GM12892 (cell line): ENCODE data around the gene CDH4.

Experiments used
- DNase-seq: peaks from one replicate; pipeline ENCODE4 v3.0.0; 2011; ENCODE audit not compliant: insufficient read length
- FAIRE-seq: peaks from 2 replicates; lab custom pipeline; 2011; peaks lifted over from hg19 to GRCh38; lab: Jason Lieb, UNC
- POLR2A ChIP-seq: IDR thresholded peaks from 2 replicates; pipeline ENCODE4 v1.6.1; 2011; ENCODE audit warnings: low read depth, low read length, control low read depth
- POLR2AphosphoS5 ChIP-seq: IDR thresholded peaks from 2 replicates; pipeline ENCODE4 v1.6.1; 2011; ENCODE audit warnings: low read depth, low read length, control low read depth
- TAF1 ChIP-seq: IDR thresholded peaks from 2 replicates; pipeline ENCODE4 v1.6.1; 2011; ENCODE audit warnings: low read depth, mild to moderate bottlenecking, control low read depth, low read length, borderline replicate concordance

Gene CDH4

GRCh38 chr20:61234224-61234890 lies 17.7 kb upstream of the CDH4 start:
- no peak for FAIRE-seq
- DNase-seq: no peak
- TF ChIP-seq TAF1 (no peak), POLR2A (no peak), POLR2AphosphoS5 (no peak)

- FAIRE-seq (no peak), DNase-seq (no peak)
- TF ChIP-seq TAF1: no peak
- TF ChIP-seq POLR2AphosphoS5: no peak
- TF ChIP-seq POLR2A: no peak
Observed at GRCh38 chr20:61236713-61237112, 15.3 kb upstream of the CDH4 start.

- FAIRE-seq (no peak), DNase-seq (no peak)
- TF ChIP-seq POLR2AphosphoS5 (no peak), POLR2A (no peak), TAF1 (no peak)
Observed at GRCh38 chr20:61238813-61239212, 13.2 kb upstream of the CDH4 start.

- TF ChIP-seq POLR2AphosphoS5: no peak
- no peak for TF ChIP-seq POLR2A
- TF ChIP-seq TAF1: no peak
- DNase-seq (no peak), FAIRE-seq (no peak)
Observed at GRCh38 chr20:61240814-61241213, 11.2 kb upstream of the CDH4 start.

GRCh38 chr20:61244213-61244612 lies 7.8 kb upstream of the CDH4 start:
- TF ChIP-seq TAF1 (no peak), POLR2AphosphoS5 (no peak), POLR2A (no peak)
- DNase-seq: no peak

GRCh38 chr20:61246269-61246668 lies 5.8 kb upstream of the CDH4 start:
- DNase-seq (no peak), FAIRE-seq (no peak)
- TF ChIP-seq POLR2A: no peak
- TF ChIP-seq POLR2AphosphoS5: no peak
- TF ChIP-seq TAF1: no peak

More at GRCh38 chr20:61244213-61244612, 7.8 kb upstream of the CDH4 start:
- no peak for FAIRE-seq

GRCh38 chr20:61249626-61250025 lies 2.4 kb upstream of the CDH4 start:
- DNase-seq (no peak), FAIRE-seq (no peak)
- TF ChIP-seq POLR2AphosphoS5 (no peak), TAF1 (no peak)

GRCh38 chr20:61252601-61253263 lies 671 bp downstream of the CDH4 start:
- DNase-seq (no peak), FAIRE-seq (no peak)
- TF ChIP-seq POLR2A: no peak
- TF ChIP-seq POLR2AphosphoS5: no peak
- no peak for TF ChIP-seq TAF1

- FAIRE-seq: no peak
- DNase-seq: no peak
- TF ChIP-seq POLR2A: no peak
- TF ChIP-seq TAF1: no peak
- TF ChIP-seq POLR2AphosphoS5: no peak
Observed at GRCh38 chr20:61253264-61253639, 1.2 kb downstream of the CDH4 start.

- DNase-seq (no peak), FAIRE-seq (no peak)
- TF ChIP-seq POLR2A (no peak), POLR2AphosphoS5 (no peak), TAF1 (no peak)
Observed at GRCh38 chr20:61253640-61254511, 1.8 kb downstream of the CDH4 start.

- DNase-seq (no peak), FAIRE-seq (no peak)
- no peak for TF ChIP-seq POLR2A
- TF ChIP-seq TAF1: no peak
- TF ChIP-seq POLR2AphosphoS5: no peak
Observed at GRCh38 chr20:61254881-61255626, 3.0 kb downstream of the CDH4 start.
